ENCODE measurements around the gene OGDH.

DNA sequence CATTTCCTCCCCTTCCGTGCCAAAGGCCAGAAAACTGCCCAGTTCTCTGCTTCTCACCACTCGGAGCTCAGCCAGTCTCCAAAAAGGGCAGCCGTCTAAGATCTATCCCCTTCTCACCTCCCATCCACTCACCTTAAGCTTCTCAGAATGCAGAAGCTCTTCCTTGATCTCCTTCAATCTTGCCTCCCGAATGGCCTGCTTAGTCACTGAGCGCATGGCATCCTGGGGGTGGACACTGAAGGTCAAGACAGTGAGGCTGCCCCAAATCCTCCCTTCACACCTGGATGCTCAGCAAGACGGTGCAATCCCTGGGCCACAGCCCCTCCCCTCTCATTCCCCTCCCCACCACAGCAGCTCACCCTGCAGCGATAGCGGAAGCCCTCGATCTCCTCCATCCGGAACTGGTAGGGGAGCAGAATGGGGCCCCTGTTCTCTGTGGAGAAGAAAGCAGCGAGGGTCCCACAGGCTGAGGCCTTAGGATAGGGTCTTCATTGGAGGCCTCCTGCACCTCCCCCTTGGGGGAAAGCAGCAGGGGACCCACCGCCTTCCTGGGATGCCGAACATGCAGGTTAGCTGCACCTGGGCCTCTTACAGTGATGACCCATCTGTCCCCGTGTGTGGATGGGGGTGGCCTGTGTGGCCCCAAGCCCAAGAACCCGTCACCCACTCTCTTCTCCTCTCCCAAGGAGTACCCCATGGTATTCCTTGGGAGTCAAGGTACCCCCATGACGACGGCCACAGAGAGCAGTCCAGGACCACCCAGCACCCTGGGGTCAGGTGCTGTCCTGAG is 37.5 kb upstream of the OGDH start:
- TF ChIP-seq, protein P1, sequence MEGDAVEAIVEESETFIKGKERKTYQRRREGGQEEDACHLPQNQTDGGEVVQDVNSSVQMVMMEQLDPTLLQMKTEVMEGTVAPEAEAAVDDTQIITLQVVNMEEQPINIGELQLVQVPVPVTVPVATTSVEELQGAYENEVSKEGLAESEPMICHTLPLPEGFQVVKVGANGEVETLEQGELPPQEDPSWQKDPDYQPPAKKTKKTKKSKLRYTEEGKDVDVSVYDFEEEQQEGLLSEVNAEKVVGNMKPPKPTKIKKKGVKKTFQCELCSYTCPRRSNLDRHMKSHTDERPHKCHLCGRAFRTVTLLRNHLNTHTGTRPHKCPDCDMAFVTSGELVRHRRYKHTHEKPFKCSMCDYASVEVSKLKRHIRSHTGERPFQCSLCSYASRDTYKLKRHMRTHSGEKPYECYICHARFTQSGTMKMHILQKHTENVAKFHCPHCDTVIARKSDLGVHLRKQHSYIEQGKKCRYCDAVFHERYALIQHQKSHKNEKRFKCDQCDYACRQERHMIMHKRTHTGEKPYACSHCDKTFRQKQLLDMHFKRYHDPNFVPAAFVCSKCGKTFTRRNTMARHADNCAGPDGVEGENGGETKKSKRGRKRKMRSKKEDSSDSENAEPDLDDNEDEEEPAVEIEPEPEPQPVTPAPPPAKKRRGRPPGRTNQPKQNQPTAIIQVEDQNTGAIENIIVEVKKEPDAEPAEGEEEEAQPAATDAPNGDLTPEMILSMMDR (IDR thresholded peaks at IDR 0.05), result no peak
- no peak for TF ChIP-seq POLR2A (IDR thresholded peaks at IDR 0.05)
